GM12891 (cell line): ENCODE data around the gene FCF1.
"Not testable (repeated sequence)": the region's sequence is repeated elsewhere in the genome, so short reads cannot be mapped to it uniquely, and the experiment has no call there.

Source experiments
- DNase-seq: peaks from one replicate; pipeline ENCODE4 v3.0.0; 2011; ENCODE audit warnings: low spot score; ENCODE audit not compliant: insufficient read length
- FAIRE-seq: peaks from 2 replicates; lab custom pipeline; 2011; peaks lifted over from hg19 to GRCh38; lab: Jason Lieb, UNC
- PAX5 ChIP-seq: IDR thresholded peaks from 2 replicates; pipeline ENCODE4 v1.6.1; 2011; ENCODE audit warnings: low read length, moderate library complexity, mild to moderate bottlenecking; ENCODE audit not compliant: insufficient read depth, severe bottlenecking
- POLR2A ChIP-seq: IDR thresholded peaks from 2 replicates; pipeline ENCODE4 v1.6.1; 2011; ENCODE audit warnings: low read depth, low read length, control low read depth
- POLR2AphosphoS5 ChIP-seq: IDR thresholded peaks from 2 replicates; pipeline ENCODE4 v1.6.1; 2011; ENCODE audit warnings: low read depth, low read length, control low read depth
- POU2F2 ChIP-seq: IDR thresholded peaks from 2 replicates; pipeline ENCODE4 v1.6.1; 2011; ENCODE audit warnings: low read depth, mild to moderate bottlenecking, control low read depth, low read length, moderate library complexity
- SPI1 ChIP-seq: IDR thresholded peaks from 2 replicates; pipeline ENCODE4 v1.6.1; 2011; ENCODE audit warnings: low read depth, low read length, control low read depth
- TAF1 ChIP-seq: IDR thresholded peaks from 2 replicates; pipeline ENCODE4 v1.6.1; 2011; ENCODE audit warnings: low read depth, low read length, control low read depth

FCF1 gene

GRCh38 chr14:74733221-74733620 lies 20.3 kb downstream of the FCF1 start:
- DNase-seq (no peak), FAIRE-seq (no peak)
- TF ChIP-seq SPI1 (no peak), TAF1 (no peak), PAX5 (no peak), POU2F2 (no peak), POLR2A (no peak), POLR2AphosphoS5 (no peak)

GRCh38 chr14:74735125-74735524 lies 22.2 kb downstream of the FCF1 start:
- TF ChIP-seq TAF1 (no peak), SPI1 (no peak), POU2F2 (no peak), PAX5 (no peak), POLR2A (no peak), POLR2AphosphoS5 (no peak)
- DNase-seq, result no peak
- FAIRE-seq, result no peak

- FAIRE-seq, result no peak
- no peak for TF ChIP-seq POLR2AphosphoS5
- no peak for TF ChIP-seq TAF1
- TF ChIP-seq POU2F2, result no peak
- no peak for TF ChIP-seq PAX5
- TF ChIP-seq SPI1, result no peak
- no peak for TF ChIP-seq POLR2A
- no peak for DNase-seq
These were observed 24.9 kb downstream of the FCF1 start for GRCh38 chr14:74737753-74738325.

GRCh38 chr14:74739293-74740030 lies 26.5 kb downstream of the FCF1 start:
- no peak for FAIRE-seq
- TF ChIP-seq POU2F2, result no peak
- no peak for TF ChIP-seq TAF1
- no peak for TF ChIP-seq POLR2AphosphoS5
- no peak for TF ChIP-seq PAX5
- TF ChIP-seq POLR2A, result no peak
- TF ChIP-seq SPI1, result no peak
- no peak for DNase-seq

GRCh38 chr14:74747237-74747636 lies 34.3 kb downstream of the FCF1 start:
- TF ChIP-seq POU2F2 (no peak), POLR2A (no peak)
- FAIRE-seq, result no peak
- no peak for DNase-seq

GRCh38 chr14:74754157-74754556 lies 41.2 kb downstream of the FCF1 start:
- DNase-seq, result no peak
- FAIRE-seq, result no peak
- TF ChIP-seq SPI1 (no peak), POU2F2 (no peak), POLR2A (no peak), PAX5 (no peak), POLR2AphosphoS5 (no peak), TAF1 (no peak)

GRCh38 chr14:74754899-74755298 lies 42.0 kb downstream of the FCF1 start:
- TF ChIP-seq POLR2AphosphoS5, result no peak
- no peak for TF ChIP-seq POU2F2
- no peak for FAIRE-seq
- no peak for DNase-seq

GRCh38 chr14:74756326-74756725 lies 43.4 kb downstream of the FCF1 start:
- no peak for DNase-seq
- FAIRE-seq, result no peak
- TF ChIP-seq POLR2AphosphoS5 (no peak), SPI1 (no peak), PAX5 (no peak), POU2F2 (no peak), POLR2A (no peak), TAF1 (no peak)

GRCh38 chr14:74758505-74758904 lies 45.6 kb downstream of the FCF1 start:
- not testable (repeated sequence) for FAIRE-seq

GRCh38 chr14:74762917-74763802 lies 50.2 kb downstream of the FCF1 start, which contains the start of gene YLPM1:
Gene YLPM1 (plus strand): TSS chr14:74763316. CDS start chr14:74763490, 174 bp downstream.
- DNase-seq (peak; percentile 80), FAIRE-seq (peak; percentile 91)
- TF ChIP-seq SPI1, result no peak
- TF ChIP-seq POLR2AphosphoS5, result peak; percentile 88
- TF ChIP-seq PAX5, result no peak
- TF ChIP-seq POU2F2, result peak; percentile 65; the same call in 1 of the 2 replicates
- peak; percentile 49; the same call in 1 of the 2 replicates for TF ChIP-seq TAF1
- TF ChIP-seq POLR2A, result peak; percentile 88

More at GRCh38 chr14:74758505-74758904, 45.6 kb downstream of the FCF1 start:
- not testable (repeated sequence) for DNase-seq
